ENCODE results near the gene NUDT7. TPM values are rescaled to one million over a fixed set of nuclear protein-coding genes. Genes with fewer than 3 reads are reported as not detected.

The NUDT7 gene
- total and polyA plus RNA-seq, 9 of the 15 experiments (the other 6 are each of a cell fraction or from before 2014, with no cell fraction given): 5.6 to 24.2 (median 10.5) TPM

- H3K9me1 ChIP-seq (ENCODE audit: control insufficient read depth, insufficient read depth, low read length): no peaks in the 10 kb centered on the region
- H3K9me3 ChIP-seq (replicated peaks; ENCODE audit: control insufficient read depth, insufficient read depth, low read depth, low read length): no peaks in the 10 kb centered on the region
- ChIA-PET POLR2A (no interaction called here), CTCF (ENCODE audit: low intra/inter-chr PET ratio) (interaction anchor here (0.6 kb wide), 1 partner anchor 118 kb away, joined by 5 read pairs; no protein-coding TSS in a partner anchor)
- TF ChIP-seq MYNN (IDR thresholded peaks at IDR 0.05) (no peak), MYNN (CRISPR knock-in tag; IDR thresholded peaks at IDR 0.05) (no peak), SREBF2 (CRISPR knock-in tag; IDR thresholded peaks at IDR 0.05) (no peak), ZNF583 (CRISPR knock-in tag; IDR thresholded peaks at IDR 0.05) (no peak), U2AF2 (optimal IDR thresholded peaks at IDR 0.05; ENCODE audit: low read depth, low read length) (no peak)
- no peak overlapping the region for H3K9ac ChIP-seq (ENCODE audit: insufficient read depth in 1 of 2, low read depth in 2 of 2, low read length in 2 of 2)
- intact Hi-C loops (cut with micrococcal nuclease): no loop called here
- H3K27ac ChIP-seq (ENCODE audit: extremely low read depth, low read depth, low read length): no peak overlapping the region
- BruUV-seq (replicated peaks): no TSS peak
- peaks cover 3% of the 10 kb centered on the region; the same call in 1 of the 2 replicates for H4K20me1 ChIP-seq (replicated peaks; ENCODE audit: control insufficient read depth, insufficient read depth, low read length)
- no peak overlapping the region for H2AFZ ChIP-seq (ENCODE audit: low read depth, low read length)
- H3K4me1 ChIP-seq (replicated peaks in 1 of 2; ENCODE audit: control insufficient read depth in 2 of 2, insufficient read depth in 2 of 2, low read length in 2 of 2): peaks cover 0 to 8% of the 10 kb centered on the region in 2 experiments; a peak in 1 of 5 replicates
- no peaks in the 10 kb centered on the region for H3K79me2 ChIP-seq (ENCODE audit: control insufficient read depth, insufficient read depth, low read length)
- no peak overlapping the region for H3K4me2 ChIP-seq (ENCODE audit: insufficient read depth, low read length)
- H3K36me3 ChIP-seq (ENCODE audit: control insufficient read depth, insufficient read depth, low read length): no peaks in the 10 kb centered on the region
- ATAC-seq: no peak
- no peak for DNase-seq (ENCODE audit: extremely low read depth in 1 of 4, low spot score in 3 of 4)
- in situ Hi-C loops (cut with MboI): no loop called here
- no peak for FAIRE-seq
- under 1% methylated on average over 31 of the region's 34 CpGs for WGBS (ENCODE audit: insufficient coverage, low coverage, missing lambda C conversion rate)
- H3K4me3 ChIP-seq: no peak overlapping the region
- peaks cover 17 to 25% of the 10 kb centered on the region in 2 experiments; a peak in 3 of 5 replicates for H3K27me3 ChIP-seq (ENCODE audit: control insufficient read depth in 2 of 2, insufficient read depth in 2 of 2, low read length in 2 of 2)
Observed at GRCh38 chr16:77789085-77790008, 67.0 kb downstream of the NUDT7 start.

- ATAC-seq (no peak), FAIRE-seq (no peak), DNase-seq (ENCODE audit: extremely low read depth in 1 of 4, low spot score in 3 of 4) (no peak)
- peaks cover 0 to 8% of the 10 kb centered on the region in 2 experiments; a peak in 1 of 5 replicates for H3K4me1 ChIP-seq (replicated peaks in 1 of 2; ENCODE audit: control insufficient read depth in 2 of 2, insufficient read depth in 2 of 2, low read length in 2 of 2)
- H3K9ac ChIP-seq (ENCODE audit: insufficient read depth in 1 of 2, low read depth in 2 of 2, low read length in 2 of 2): no peak overlapping the region
- H3K4me2 ChIP-seq (ENCODE audit: insufficient read depth, low read length): no peak overlapping the region
- intact Hi-C loops (cut with micrococcal nuclease) (no loop called here), in situ Hi-C loops (cut with MboI) (no loop called here)
- H3K27me3 ChIP-seq (ENCODE audit: control insufficient read depth in 2 of 2, insufficient read depth in 2 of 2, low read length in 2 of 2): peaks cover 17 to 25% of the 10 kb centered on the region in 2 experiments; a peak in 3 of 5 replicates
- WGBS (ENCODE audit: insufficient coverage, low coverage, missing lambda C conversion rate): 4% methylated on average over 11 of the region's 11 CpGs
- no peak overlapping the region for H2AFZ ChIP-seq (ENCODE audit: low read depth, low read length)
- H3K27ac ChIP-seq (ENCODE audit: extremely low read depth, low read depth, low read length): no peak overlapping the region
- H3K9me1 ChIP-seq (ENCODE audit: control insufficient read depth, insufficient read depth, low read length): no peaks in the 10 kb centered on the region
- H3K36me3 ChIP-seq (ENCODE audit: control insufficient read depth, insufficient read depth, low read length): no peaks in the 10 kb centered on the region
- no peak overlapping the region for H3K4me3 ChIP-seq
- no peaks in the 10 kb centered on the region for H3K79me2 ChIP-seq (ENCODE audit: control insufficient read depth, insufficient read depth, low read length)
- peaks cover 3% of the 10 kb centered on the region; the same call in 1 of the 2 replicates for H4K20me1 ChIP-seq (replicated peaks; ENCODE audit: control insufficient read depth, insufficient read depth, low read length)
- no TSS peak for BruUV-seq (replicated peaks)
- ChIA-PET CTCF (ENCODE audit: low intra/inter-chr PET ratio) (no interaction called here), POLR2A (no interaction called here)
- H3K9me3 ChIP-seq (replicated peaks; ENCODE audit: control insufficient read depth, insufficient read depth, low read depth, low read length): no peaks in the 10 kb centered on the region
- TF ChIP-seq E2F5 (CRISPR knock-in tag; IDR thresholded peaks at IDR 0.05): no peak
- no peak for TF ChIP-seq RBBP5 (IDR thresholded peaks at IDR 0.05; ENCODE audit: borderline replicate concordance, insufficient read depth, low read length, poor library complexity, severe bottlenecking)
- TF ChIP-seq ZNF707 (CRISPR knock-in tag; conservative IDR thresholded peaks at IDR 0.05): no peak
- no peak for TF ChIP-seq TFAP4 (CRISPR knock-in tag; IDR thresholded peaks at IDR 0.05; ENCODE audit: borderline replicate concordance)
- TF ChIP-seq DLX4 (CRISPR knock-in tag; IDR thresholded peaks at IDR 0.05): no peak
- no peak for TF ChIP-seq NFIX (CRISPR knock-in tag; IDR thresholded peaks at IDR 0.05; ENCODE audit: low read depth)
- TF ChIP-seq ZNF184 (CRISPR knock-in tag; IDR thresholded peaks at IDR 0.05): no peak
- TF ChIP-seq ETS2 (tag; IDR thresholded peaks at IDR 0.05; ENCODE audit: borderline replicate concordance, poor library complexity, severe bottlenecking): no peak
Observed at GRCh38 chr16:77790009-77790372, 67.7 kb downstream of the NUDT7 start.

Data from K562 (cell line).